Measurements from ENCODE around the gene LEFTY1. TPM values are rescaled to one million over a fixed set of nuclear protein-coding genes. Genes with fewer than 3 reads are reported as not detected.

The LEFTY1 gene
- total RNA-seq, 5 donors from 2014 or later (not counting 1 experiment from before 2014, with no cell fraction given): 0.23 to 0.63 (median 0.35) TPM

GRCh38 chr1:225875044-225875815, 13.7 kb downstream of the LEFTY1 start:
- no peak for DNase-seq

GRCh38 chr1:225874431-225874830, 14.5 kb downstream of the LEFTY1 start:
- no peak for ATAC-seq (replicated peaks in 1 of 4)

More at GRCh38 chr1:225875044-225875815, 13.7 kb downstream of the LEFTY1 start:
- peak overlapping the region; percentile 72 to 93 for H3K27ac Mint-ChIP-seq
- Histone ChIP-seq H3K27me3 (replicated peaks in 1 of 2; ENCODE audit: control insufficient read depth in 2 of 2, extremely low read depth in 1 of 2, insufficient read depth in 2 of 2, low read length in 1 of 2) (no peaks in the 10 kb centered on the region), H3K4me1 (ENCODE audit: control insufficient read depth in 1 of 2, extremely low read depth in 1 of 2, insufficient read depth in 2 of 2, low read length in 2 of 2) (peaks cover 35 to 81% of the 10 kb centered on the region in 2 experiments), H3K36me3 (ENCODE audit: control insufficient read depth in 2 of 2, extremely low read depth in 1 of 2, insufficient read depth in 1 of 2, low read length in 1 of 2) (peaks cover 9 to 88% of the 10 kb centered on the region in 2 donors), H3K4me3 (ENCODE audit: control insufficient read depth in 1 of 2, extremely low read depth in 1 of 2, low read length in 1 of 2) (no peak overlapping the region), H3K9me3 (no peaks in the 10 kb centered on the region), H3K27ac (ENCODE audit: low read length) (peak overlapping the region; percentile 15)
- H3K27me3 Mint-ChIP-seq: no peaks in the 10 kb centered on the region
- ATAC-seq (replicated peaks in 1 of 4): peak in 1 of 4 experiments; percentile 38
- peaks cover 71 to 94% (median 83%) of the 10 kb centered on the region in 3 donors for H3K4me1 Mint-ChIP-seq
- CTCF ChIA-PET: interaction anchor here (0.6 to 1.3 kb wide), 2 partner anchors 9 to 63 kb away, joined by 3 to 6 read pairs; no protein-coding TSS in a partner anchor
- POLR2A ChIA-PET: no interaction called here
- WGBS (ENCODE audit: insufficient coverage): 59% methylated on average over 10 of the region's 12 CpGs
- no peaks in the 10 kb centered on the region for H3K9me3 Mint-ChIP-seq
- H3K36me3 Mint-ChIP-seq: peaks cover 41% of the 10 kb centered on the region
- H3K4me3 Mint-ChIP-seq: peak overlapping the region in 1 of 3 donors; percentile 87

GRCh38 chr1:225873281-225873850, 15.6 kb downstream of the LEFTY1 start:
- H3K9me3 Mint-ChIP-seq: no peaks in the 10 kb centered on the region
- ChIA-PET POLR2A (interaction anchor here in 1 of 2 donors (0.6 kb wide), 1 partner anchor 102 kb away, joined by 3 read pairs; no protein-coding TSS in a partner anchor), CTCF (no interaction called here)
- H3K27me3 Mint-ChIP-seq: no peaks in the 10 kb centered on the region
- ATAC-seq (replicated peaks in 1 of 4) (no peak), DNase-seq (no peak)
- H3K27ac Mint-ChIP-seq: peak overlapping the region in 1 of 2 donors; percentile 72
- Histone ChIP-seq H3K27me3 (replicated peaks in 1 of 2; ENCODE audit: control insufficient read depth in 2 of 2, extremely low read depth in 1 of 2, insufficient read depth in 2 of 2, low read length in 1 of 2) (no peaks in the 10 kb centered on the region), H3K27ac (ENCODE audit: low read length) (no peak overlapping the region), H3K4me3 (ENCODE audit: control insufficient read depth in 1 of 2, extremely low read depth in 1 of 2, low read length in 1 of 2) (no peak overlapping the region), H3K9me3 (no peaks in the 10 kb centered on the region), H3K4me1 (ENCODE audit: control insufficient read depth in 1 of 2, extremely low read depth in 1 of 2, insufficient read depth in 2 of 2, low read length in 2 of 2) (peaks cover 21 to 71% of the 10 kb centered on the region in 2 experiments), H3K36me3 (ENCODE audit: control insufficient read depth in 2 of 2, extremely low read depth in 1 of 2, insufficient read depth in 1 of 2, low read length in 1 of 2) (peaks cover 9 to 95% of the 10 kb centered on the region in 2 donors)
- H3K4me3 Mint-ChIP-seq: no peak overlapping the region
- 100% methylated on average over 8 of the region's 10 CpGs for WGBS (ENCODE audit: insufficient coverage)
- peaks cover 40% of the 10 kb centered on the region for H3K36me3 Mint-ChIP-seq
- peaks cover 63 to 84% (median 74%) of the 10 kb centered on the region in 3 donors for H3K4me1 Mint-ChIP-seq

More at GRCh38 chr1:225874431-225874830, 14.5 kb downstream of the LEFTY1 start:
- H3K27me3 Mint-ChIP-seq: no peaks in the 10 kb centered on the region
- ChIA-PET CTCF (interaction anchor here in 1 of 2 donors (1.3 kb wide), 1 partner anchor 8 kb away, joined by 3 read pairs; no protein-coding TSS in a partner anchor), POLR2A (no interaction called here)
- H3K27ac Mint-ChIP-seq: peak overlapping the region; percentile 72 to 93
- Histone ChIP-seq H3K4me1 (ENCODE audit: control insufficient read depth in 1 of 2, extremely low read depth in 1 of 2, insufficient read depth in 2 of 2, low read length in 2 of 2) (peaks cover 31 to 73% of the 10 kb centered on the region in 2 experiments), H3K4me3 (ENCODE audit: control insufficient read depth in 1 of 2, extremely low read depth in 1 of 2, low read length in 1 of 2) (no peak overlapping the region), H3K27ac (ENCODE audit: low read length) (no peak overlapping the region), H3K27me3 (replicated peaks in 1 of 2; ENCODE audit: control insufficient read depth in 2 of 2, extremely low read depth in 1 of 2, insufficient read depth in 2 of 2, low read length in 1 of 2) (no peaks in the 10 kb centered on the region), H3K9me3 (no peaks in the 10 kb centered on the region), H3K36me3 (ENCODE audit: control insufficient read depth in 2 of 2, extremely low read depth in 1 of 2, insufficient read depth in 1 of 2, low read length in 1 of 2) (peaks cover 9 to 95% of the 10 kb centered on the region in 2 donors)
- H3K4me1 Mint-ChIP-seq: peaks cover 65 to 86% (median 75%) of the 10 kb centered on the region in 3 donors
- no peak overlapping the region for H3K4me3 Mint-ChIP-seq
- 97% methylated on average over 9 of the region's 11 CpGs for WGBS (ENCODE audit: insufficient coverage)
- H3K9me3 Mint-ChIP-seq: no peaks in the 10 kb centered on the region
- no peak for DNase-seq
- H3K36me3 Mint-ChIP-seq: peaks cover 40% of the 10 kb centered on the region

- Histone ChIP-seq H3K4me3 (ENCODE audit: control insufficient read depth in 1 of 2, extremely low read depth in 1 of 2, low read length in 1 of 2) (no peak overlapping the region), H3K9me3 (no peaks in the 10 kb centered on the region), H3K36me3 (ENCODE audit: control insufficient read depth in 2 of 2, extremely low read depth in 1 of 2, insufficient read depth in 1 of 2, low read length in 1 of 2) (peaks cover 9 to 97% of the 10 kb centered on the region in 2 donors), H3K27ac (ENCODE audit: low read length) (peak overlapping the region; percentile 15), H3K27me3 (replicated peaks in 1 of 2; ENCODE audit: control insufficient read depth in 2 of 2, extremely low read depth in 1 of 2, insufficient read depth in 2 of 2, low read length in 1 of 2) (no peaks in the 10 kb centered on the region), H3K4me1 (ENCODE audit: control insufficient read depth in 1 of 2, extremely low read depth in 1 of 2, insufficient read depth in 2 of 2, low read length in 2 of 2) (peaks cover 17 to 70% of the 10 kb centered on the region in 2 experiments)
- Mint-ChIP-seq H3K36me3 (peaks cover 39% of the 10 kb centered on the region), H3K27me3 (no peaks in the 10 kb centered on the region), H3K27ac (peak overlapping the region; percentile 49 to 64), H3K9me3 (no peaks in the 10 kb centered on the region), H3K4me3 (no peak overlapping the region), H3K4me1 (peaks cover 60 to 83% (median 73%) of the 10 kb centered on the region in 3 donors)
- WGBS (ENCODE audit: insufficient coverage): 94% methylated on average over 2 of the region's 3 CpGs
- CTCF ChIA-PET: no interaction called here
- ATAC-seq (replicated peaks in 1 of 4): no peak
- DNase-seq: no peak
- POLR2A ChIA-PET: interaction anchor here (0.6 to 0.7 kb wide), 2 partner anchors 24 to 735 kb away, joined by 3 to 7 read pairs; no protein-coding TSS in a partner anchor
Measured at GRCh38 chr1:225872075-225872430, 16.9 kb downstream of the LEFTY1 start.

- 94% methylated on average over 6 of the region's 11 CpGs for WGBS (ENCODE audit: insufficient coverage)
- CTCF ChIA-PET: no interaction called here
- H3K9me3 ChIP-seq: no peaks in the 10 kb centered on the region
- Mint-ChIP-seq H3K27ac (peak overlapping the region; percentile 49 to 64), H3K4me1 (peaks cover 60 to 83% (median 73%) of the 10 kb centered on the region in 3 donors), H3K27me3 (no peaks in the 10 kb centered on the region), H3K4me3 (no peak overlapping the region), H3K36me3 (peaks cover 40% of the 10 kb centered on the region), H3K9me3 (no peaks in the 10 kb centered on the region)
- DNase-seq: no peak
- POLR2A ChIA-PET: interaction anchor here (0.5 to 0.7 kb wide), 3 partner anchors 23 to 735 kb away, joined by 3 to 7 read pairs (median 4); no protein-coding TSS in a partner anchor
- ATAC-seq (replicated peaks in 1 of 4): no peak
- no peaks in the 10 kb centered on the region for H3K27me3 ChIP-seq (replicated peaks in 1 of 2; ENCODE audit: control insufficient read depth in 2 of 2, extremely low read depth in 1 of 2, insufficient read depth in 2 of 2, low read length in 1 of 2)
- peak overlapping the region; percentile 15 for H3K27ac ChIP-seq (ENCODE audit: low read length)
- peaks cover 19 to 70% of the 10 kb centered on the region in 2 experiments for H3K4me1 ChIP-seq (ENCODE audit: control insufficient read depth in 1 of 2, extremely low read depth in 1 of 2, insufficient read depth in 2 of 2, low read length in 2 of 2)
- no peak overlapping the region for H3K4me3 ChIP-seq (ENCODE audit: control insufficient read depth in 1 of 2, extremely low read depth in 1 of 2, low read length in 1 of 2)
- peaks cover 12 to 98% of the 10 kb centered on the region in 2 donors for H3K36me3 ChIP-seq (ENCODE audit: control insufficient read depth in 2 of 2, extremely low read depth in 1 of 2, insufficient read depth in 1 of 2, low read length in 1 of 2)
Measured at GRCh38 chr1:225871359-225872074, 17.4 kb downstream of the LEFTY1 start.

- DNase-seq: no peak
- Histone ChIP-seq H3K27me3 (replicated peaks in 1 of 2; ENCODE audit: control insufficient read depth in 2 of 2, extremely low read depth in 1 of 2, insufficient read depth in 2 of 2, low read length in 1 of 2) (no peaks in the 10 kb centered on the region), H3K9me3 (no peaks in the 10 kb centered on the region), H3K36me3 (ENCODE audit: control insufficient read depth in 2 of 2, extremely low read depth in 1 of 2, insufficient read depth in 1 of 2, low read length in 1 of 2) (peaks cover 10 to 98% of the 10 kb centered on the region in 2 donors), H3K4me3 (ENCODE audit: control insufficient read depth in 1 of 2, extremely low read depth in 1 of 2, low read length in 1 of 2) (no peak overlapping the region), H3K4me1 (ENCODE audit: control insufficient read depth in 1 of 2, extremely low read depth in 1 of 2, insufficient read depth in 2 of 2, low read length in 2 of 2) (peaks cover 19 to 70% of the 10 kb centered on the region in 2 experiments), H3K27ac (ENCODE audit: low read length) (no peak overlapping the region)
- Mint-ChIP-seq H3K27ac (peak overlapping the region; percentile 49 to 64), H3K36me3 (peaks cover 43% of the 10 kb centered on the region), H3K4me3 (no peak overlapping the region), H3K4me1 (peaks cover 60 to 83% (median 73%) of the 10 kb centered on the region in 3 donors), H3K27me3 (no peaks in the 10 kb centered on the region), H3K9me3 (no peaks in the 10 kb centered on the region)
- no CpG with 5 or more reads among the region's 3 CpGs for WGBS (ENCODE audit: insufficient coverage)
- ATAC-seq (replicated peaks in 1 of 4): no peak
- CTCF ChIA-PET: interaction anchor here in 1 of 2 donors (0.9 kb wide), 1 partner anchor 21 kb away, joined by 3 read pairs; no protein-coding TSS in a partner anchor
- POLR2A ChIA-PET: no interaction called here
Measured at GRCh38 chr1:225870911-225871310, 18.0 kb downstream of the LEFTY1 start.
